Vagina (tissue), 2 donors: ENCODE measurements around the gene RHOH. TPM values are rescaled to one million over a fixed set of nuclear protein-coding genes. Genes with fewer than 3 reads are reported as not detected.
A peak's percentile ranks its signal among the peaks of the same experiment; 100 is the strongest.

ENCODE experiments used
- DNase-seq, 2 donors: peaks; one replicate each; pipeline ENCODE4 v3.0.0-alpha.2; 2017; ENCODE audit errors: extremely low spot score in 2 of 2
- H3K27ac ChIP-seq: fragments of 200-600 bp; sonication (generic); one replicate; pipeline ENCODE4 v1.5.1; 2019
- H3K27me3 ChIP-seq: fragments of 200-600 bp; sonication (generic); one replicate; pipeline ENCODE4 v1.5.1; 2019
- H3K36me3 ChIP-seq, 2 donors: fragments of 200-600 bp; sonication (generic); one replicate each; pipeline ENCODE4 v1.5.1; 2017 to 2019
- H3K4me1 ChIP-seq: fragments of 200-600 bp; sonication (generic); one replicate; pipeline ENCODE4 v1.5.1; 2019
- H3K4me3 ChIP-seq, 2 donors: fragments of 200-600 bp; sonication (generic); 1 replicate in 1 of 2; 2 replicates in 1 of 2; pipeline ENCODE4 v1.5.1; 2016 to 2019
- H3K9me3 ChIP-seq: fragments of 200-600 bp; sonication (generic); one replicate; pipeline ENCODE4 v1.5.1; 2019
- CTCF ChIP-seq, 3 experiments: fragments of 450-650 bp in 2 of 3; fragments of 200-600 bp in 1 of 3; sonication (generic) in 1 of 3; IDR thresholded peaks; one replicate each; pipeline ENCODE4 v1.5.1; 2017 to 2019; ENCODE audit warnings: antibody characterized with exemption in 3 of 3, mild to moderate bottlenecking in 2 of 3, moderate library complexity in 2 of 3
- POLR2A ChIP-seq, 2 donors: fragments of 450-650 bp; IDR thresholded peaks; one replicate each; pipeline ENCODE4 v1.6.1; 2017; ENCODE audit warnings: antibody characterized with exemption in 2 of 2, mild to moderate bottlenecking in 2 of 2, moderate library complexity in 2 of 2
- POLR2AphosphoS5 ChIP-seq, 2 donors: sonication (generic); formaldehyde crosslinking; IDR thresholded peaks; one replicate each; pipeline ENCODE4 v1.9.0; 2017; ENCODE audit warnings: antibody characterized with exemption in 2 of 2, mild to moderate bottlenecking in 2 of 2, low read depth in 1 of 2; ENCODE audit not compliant: insufficient read depth in 1 of 2
- intact Hi-C: fragments of 100-400 bp; cut with DNase I; formaldehyde crosslinking; loops from one replicate; pipeline ENCODE4 v1.15.1; 2023
- total RNA-seq: library from RNA; depleted of rRNA; stranded (reverse); fragments of >200 nt; gene quantifications from one replicate; pipeline ENCODE4 v1.2.3, GENCODE V29; 2016

The RHOH gene
- total RNA-seq, 1 donor from 2014 or later, result 2.9 TPM

GRCh38 chr4:40251366-40251765, 54.5 kb downstream of the RHOH start:
- H3K4me3 ChIP-seq, result no peak overlapping the region
- H3K36me3 ChIP-seq, result no peaks in the 10 kb centered on the region
- TF ChIP-seq POLR2A (IDR thresholded peaks at IDR 0.05) (no peak), CTCF (IDR thresholded peaks at IDR 0.05) (no peak), POLR2AphosphoS5 (IDR thresholded peaks at IDR 0.05; ENCODE audit: insufficient read depth in 1 of 2, low read depth in 1 of 2) (no peak)
- no peak overlapping the region for H3K27ac ChIP-seq
- no peak for DNase-seq
- H3K4me1 ChIP-seq, result peaks cover 18% of the 10 kb centered on the region
- H3K9me3 ChIP-seq, result no peaks in the 10 kb centered on the region
- intact Hi-C loops, result no loop called here
- no peaks in the 10 kb centered on the region for H3K27me3 ChIP-seq

GRCh38 chr4:40253906-40254305, 57.1 kb downstream of the RHOH start:
- H3K9me3 ChIP-seq, result no peaks in the 10 kb centered on the region
- no peak for TF ChIP-seq CTCF (IDR thresholded peaks at IDR 0.05)
- no peak for TF ChIP-seq POLR2A (IDR thresholded peaks at IDR 0.05)
- no peak for TF ChIP-seq POLR2AphosphoS5 (IDR thresholded peaks at IDR 0.05; ENCODE audit: insufficient read depth in 1 of 2, low read depth in 1 of 2)
- no peak for DNase-seq
- no peaks in the 10 kb centered on the region for H3K36me3 ChIP-seq
- no peak overlapping the region for H3K4me3 ChIP-seq
- peaks cover 23% of the 10 kb centered on the region for H3K4me1 ChIP-seq
- intact Hi-C loops, result no loop called here
- no peak overlapping the region for H3K27ac ChIP-seq
- H3K27me3 ChIP-seq, result no peaks in the 10 kb centered on the region

GRCh38 chr4:40254608-40255392, 58.0 kb downstream of the RHOH start:
- peak overlapping the region; percentile 49 for H3K27ac ChIP-seq
- no peaks in the 10 kb centered on the region for H3K36me3 ChIP-seq
- no peaks in the 10 kb centered on the region for H3K9me3 ChIP-seq
- TF ChIP-seq POLR2A (IDR thresholded peaks at IDR 0.05) (no peak), POLR2AphosphoS5 (IDR thresholded peaks at IDR 0.05; ENCODE audit: insufficient read depth in 1 of 2, low read depth in 1 of 2) (no peak), CTCF (IDR thresholded peaks at IDR 0.05) (no peak)
- peaks cover 23% of the 10 kb centered on the region for H3K4me1 ChIP-seq
- no peak for DNase-seq
- H3K27me3 ChIP-seq, result no peaks in the 10 kb centered on the region
- H3K4me3 ChIP-seq, result no peak overlapping the region
- intact Hi-C loops, result no loop called here

GRCh38 chr4:40255393-40256281, 58.8 kb downstream of the RHOH start:
- H3K27me3 ChIP-seq, result no peaks in the 10 kb centered on the region
- TF ChIP-seq POLR2AphosphoS5 (IDR thresholded peaks at IDR 0.05; ENCODE audit: insufficient read depth in 1 of 2, low read depth in 1 of 2), result peak; percentile 9 to 65
- TF ChIP-seq POLR2A (IDR thresholded peaks at IDR 0.05), result no peak
- intact Hi-C loops, result no loop called here
- no peak overlapping the region for H3K4me3 ChIP-seq
- H3K9me3 ChIP-seq, result no peaks in the 10 kb centered on the region
- no peaks in the 10 kb centered on the region for H3K36me3 ChIP-seq
- H3K4me1 ChIP-seq, result peaks cover 23% of the 10 kb centered on the region
- no peak for DNase-seq
- H3K27ac ChIP-seq, result peak overlapping the region; percentile 49

GRCh38 chr4:40256329-40256728, 59.5 kb downstream of the RHOH start:
- TF ChIP-seq POLR2A (IDR thresholded peaks at IDR 0.05), result no peak
- no peak for TF ChIP-seq POLR2AphosphoS5 (IDR thresholded peaks at IDR 0.05; ENCODE audit: insufficient read depth in 1 of 2, low read depth in 1 of 2)
- no peak for TF ChIP-seq CTCF (IDR thresholded peaks at IDR 0.05)

More at GRCh38 chr4:40256329-40256728, 59.5 kb downstream of the RHOH start:
- H3K27me3 ChIP-seq, result no peaks in the 10 kb centered on the region
- peaks cover 23% of the 10 kb centered on the region for H3K4me1 ChIP-seq
- H3K27ac ChIP-seq, result peak overlapping the region; percentile 49
- no peak overlapping the region for H3K4me3 ChIP-seq
- H3K36me3 ChIP-seq, result no peaks in the 10 kb centered on the region
- DNase-seq, result no peak
- intact Hi-C loops, result no loop called here
- no peaks in the 10 kb centered on the region for H3K9me3 ChIP-seq
